HL-60/S4 treated with phorbol 12-myristate 13-acetate at 8.2 ng/mL for 4 days and 3 days (cell line): Measurements from ENCODE around the gene AP1G2.
"Not testable (repeated sequence)": the region's sequence is repeated elsewhere in the genome, so short reads cannot be mapped to it uniquely, and the experiment has no call there.

Experiments used
- in situ Hi-C: fragments of 300-500 bp; cut with MboI; formaldehyde crosslinking; loops from 2 replicates; pipeline ENCODE4 v1.15.0; 2022; ENCODE audit warnings: low sequenced_read_pairs

The AP1G2 gene

DNA sequence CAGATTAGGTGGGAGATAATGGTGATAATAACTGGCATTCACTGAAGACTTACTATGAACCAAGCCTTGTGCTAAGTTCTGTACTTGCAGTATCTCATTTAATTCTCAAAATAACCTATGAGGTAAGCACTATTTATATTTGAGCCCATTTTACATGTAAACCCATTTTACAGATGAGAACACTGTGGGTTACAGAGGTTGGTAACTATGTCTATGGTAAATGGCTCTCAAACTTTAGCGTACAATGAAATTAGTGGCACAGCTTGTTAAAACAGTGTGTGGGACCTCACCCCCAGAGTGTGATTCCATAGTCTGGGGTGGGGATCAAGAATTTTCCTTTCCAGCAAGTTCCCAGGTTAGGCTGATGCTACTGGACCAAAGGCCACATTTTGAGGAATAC lies 33.2 kb upstream of the AP1G2 start:
- in situ Hi-C loops = no loop called here

DNA sequence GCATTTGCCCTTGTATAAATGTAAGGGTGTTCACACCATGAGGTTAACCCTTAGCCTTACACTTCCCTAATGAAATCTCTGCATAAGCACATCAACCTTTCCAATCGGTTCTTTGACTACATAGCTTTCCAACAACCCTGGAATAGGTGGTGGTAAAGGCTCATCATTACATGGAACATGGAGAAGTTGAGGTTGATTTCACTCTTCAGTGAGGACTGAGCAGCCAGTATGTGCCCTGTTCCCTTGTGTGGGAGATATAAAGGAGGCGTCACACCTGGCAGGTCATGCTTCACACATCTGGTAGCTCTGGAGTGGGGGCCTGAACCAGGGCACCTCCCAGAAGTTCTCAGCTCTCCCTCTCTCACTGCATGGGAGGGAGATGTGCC lies 32.7 kb upstream of the AP1G2 start:
- in situ Hi-C loops = no loop called here

DNA sequence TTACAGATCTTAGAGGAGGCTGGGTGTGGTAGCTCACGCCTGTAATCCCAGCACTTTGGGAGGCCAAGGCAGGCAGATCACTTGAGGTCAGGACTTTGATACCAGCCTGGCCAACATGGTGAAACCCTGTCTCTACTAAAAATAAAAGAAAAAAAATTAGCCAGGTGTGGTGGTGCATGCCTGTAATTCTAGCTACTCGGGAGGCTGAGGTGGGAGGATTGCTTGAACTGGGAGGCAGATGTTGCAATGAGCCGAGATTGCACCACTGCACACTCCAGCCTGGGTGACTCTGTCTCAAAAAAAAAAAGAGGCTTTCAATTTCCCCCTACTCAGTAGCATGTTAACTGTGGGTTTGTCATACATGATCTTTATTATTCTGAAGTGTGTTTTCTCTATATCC lies 26.6 kb upstream of the AP1G2 start:
- in situ Hi-C loops = not testable (repeated sequence)

DNA sequence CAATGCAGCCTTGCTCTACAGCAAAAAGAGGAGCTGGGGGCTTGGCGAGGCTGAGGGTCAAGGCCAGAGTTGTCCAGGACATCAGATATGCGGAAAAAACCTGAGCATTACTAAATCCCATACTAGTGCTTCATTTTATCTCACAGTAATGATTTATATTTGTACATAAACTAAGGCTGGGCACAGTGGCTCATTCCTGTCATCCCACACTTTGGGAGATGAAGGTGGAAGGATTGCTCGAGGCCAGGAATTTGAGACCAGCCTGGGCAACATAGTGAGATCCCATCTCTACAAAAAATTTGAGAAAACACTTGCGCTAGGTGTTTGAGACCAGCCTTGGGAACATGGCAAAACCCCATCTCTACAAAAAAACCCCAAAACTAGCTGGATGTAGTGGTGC lies 22.6 kb upstream of the AP1G2 start:
- in situ Hi-C loops = no loop called here

DNA sequence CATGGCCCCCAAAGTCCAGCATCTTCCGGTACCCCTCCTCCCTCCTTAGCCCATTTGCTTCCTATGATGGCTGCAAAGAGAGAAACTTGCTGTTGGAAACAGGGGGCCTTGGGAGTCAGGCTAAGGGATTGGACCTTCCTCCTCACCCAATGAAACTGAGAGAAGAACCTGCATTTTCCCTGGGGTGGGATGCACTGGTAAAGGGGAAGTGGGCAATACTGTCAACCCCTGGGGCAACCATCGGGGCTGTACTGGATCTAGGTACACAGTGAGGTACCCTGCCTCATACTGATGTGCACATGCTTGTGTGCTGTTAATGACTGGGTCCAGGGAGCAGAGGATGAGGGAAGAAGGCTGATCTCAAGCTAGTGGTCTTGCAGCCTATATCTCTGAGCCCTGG lies 22.0 kb upstream of the AP1G2 start:
- in situ Hi-C loops = no loop called here

DNA sequence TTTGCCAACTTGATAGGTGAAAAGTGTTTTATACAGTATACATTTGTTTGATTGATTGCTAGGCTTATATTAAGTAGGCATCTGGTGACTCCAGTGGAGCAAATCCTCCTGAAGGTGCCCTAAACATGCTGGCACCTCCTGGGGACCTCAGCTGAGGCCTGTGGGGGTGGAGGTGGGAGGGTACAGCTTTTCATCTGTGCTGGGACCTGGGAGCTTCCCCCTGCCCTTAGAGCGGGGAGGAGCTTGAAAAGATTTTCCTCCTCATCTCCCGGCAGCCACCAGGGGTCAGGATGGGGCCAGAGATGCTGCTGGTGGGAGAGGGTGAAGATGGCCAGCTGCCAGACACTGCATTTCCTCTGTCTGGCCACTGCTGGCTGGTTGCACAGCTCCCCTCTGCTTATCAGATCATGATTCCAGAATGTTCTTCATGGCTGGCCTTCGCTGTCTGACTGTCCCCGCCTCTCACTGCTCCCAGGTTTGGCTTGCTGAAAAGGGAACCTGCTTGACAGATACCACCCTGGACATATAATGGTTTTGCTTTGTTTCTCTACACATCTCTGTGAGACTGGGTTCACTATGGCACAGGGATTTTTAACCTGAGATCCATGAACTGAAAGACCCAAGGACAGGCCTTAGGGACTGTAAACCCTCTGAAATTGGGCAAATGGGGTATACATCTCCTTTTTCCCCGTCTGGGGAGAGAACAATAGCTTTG lies 21.4 kb upstream of the AP1G2 start:
- in situ Hi-C loops = no loop called here

DNA sequence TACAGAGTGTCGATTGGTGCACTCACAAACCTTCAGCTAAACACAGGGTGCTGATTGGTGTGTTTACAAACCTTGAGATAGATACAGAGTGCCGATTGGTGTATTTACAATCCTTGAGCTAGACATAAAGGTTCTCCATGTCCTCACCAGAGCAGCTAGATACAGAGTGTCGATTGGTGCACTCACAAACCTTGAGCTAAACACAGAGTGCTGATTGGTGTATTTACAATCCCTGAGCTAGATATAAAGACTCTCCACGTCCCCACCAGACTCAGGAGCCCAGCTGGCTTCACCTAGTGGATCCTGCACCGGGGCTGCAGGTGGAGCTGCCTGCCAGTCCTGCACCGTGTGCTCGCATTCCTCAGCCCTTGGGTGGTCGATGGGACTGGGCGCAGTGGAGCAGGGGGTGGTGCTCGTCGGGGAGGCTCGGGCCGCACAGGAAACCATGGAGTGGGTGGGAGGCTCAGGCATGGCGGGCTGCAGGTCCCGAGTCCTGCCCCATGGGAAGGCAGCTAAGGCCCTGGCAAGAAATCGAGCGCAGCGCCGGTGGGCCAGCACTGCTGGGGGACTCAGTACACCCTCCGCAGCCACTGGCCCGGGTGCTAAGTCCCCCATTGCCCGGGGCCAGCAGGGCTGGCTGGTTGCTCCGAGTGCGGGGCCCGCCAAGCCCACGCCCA lies 17.1 kb upstream of the AP1G2 start:
- in situ Hi-C loops = not testable (repeated sequence)

DNA sequence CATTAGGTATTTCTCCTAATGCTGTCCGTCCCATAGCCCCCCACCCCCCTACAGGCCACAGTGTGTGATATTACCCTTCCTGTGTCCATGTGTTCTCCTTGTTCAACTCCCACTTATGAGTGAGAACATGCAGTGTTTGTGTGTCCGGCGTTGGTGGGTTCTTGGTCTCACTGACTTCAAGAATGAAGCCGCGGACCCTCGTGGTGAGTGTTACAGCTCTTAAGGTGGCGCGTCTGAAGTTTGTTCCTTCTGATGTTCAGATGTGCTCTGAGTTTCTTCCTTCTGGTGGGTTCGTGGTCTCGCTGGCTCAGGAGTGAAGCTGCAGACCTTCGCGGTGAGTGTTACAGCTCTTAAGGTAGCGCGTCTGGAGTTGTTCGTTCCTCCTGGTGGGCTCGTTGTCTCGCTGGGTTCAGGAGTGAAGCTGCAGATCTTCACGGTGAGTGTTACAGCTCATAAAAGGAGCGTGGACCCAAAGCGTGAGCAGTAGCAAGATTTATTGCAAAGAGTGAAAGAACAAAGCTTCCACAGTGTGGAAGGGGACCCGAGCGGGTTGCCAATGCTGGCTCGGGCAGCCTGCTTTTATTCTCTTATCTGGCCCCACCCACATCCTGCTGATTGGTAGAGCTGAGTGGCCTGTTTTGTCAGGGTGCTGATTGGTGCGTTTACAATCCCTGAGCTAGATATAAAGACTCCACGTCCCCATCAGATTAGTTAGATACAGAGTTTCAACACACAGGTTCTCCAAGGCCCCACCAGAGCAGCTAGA lies 16.4 kb upstream of the AP1G2 start:
- in situ Hi-C loops = not testable (repeated sequence)

DNA sequence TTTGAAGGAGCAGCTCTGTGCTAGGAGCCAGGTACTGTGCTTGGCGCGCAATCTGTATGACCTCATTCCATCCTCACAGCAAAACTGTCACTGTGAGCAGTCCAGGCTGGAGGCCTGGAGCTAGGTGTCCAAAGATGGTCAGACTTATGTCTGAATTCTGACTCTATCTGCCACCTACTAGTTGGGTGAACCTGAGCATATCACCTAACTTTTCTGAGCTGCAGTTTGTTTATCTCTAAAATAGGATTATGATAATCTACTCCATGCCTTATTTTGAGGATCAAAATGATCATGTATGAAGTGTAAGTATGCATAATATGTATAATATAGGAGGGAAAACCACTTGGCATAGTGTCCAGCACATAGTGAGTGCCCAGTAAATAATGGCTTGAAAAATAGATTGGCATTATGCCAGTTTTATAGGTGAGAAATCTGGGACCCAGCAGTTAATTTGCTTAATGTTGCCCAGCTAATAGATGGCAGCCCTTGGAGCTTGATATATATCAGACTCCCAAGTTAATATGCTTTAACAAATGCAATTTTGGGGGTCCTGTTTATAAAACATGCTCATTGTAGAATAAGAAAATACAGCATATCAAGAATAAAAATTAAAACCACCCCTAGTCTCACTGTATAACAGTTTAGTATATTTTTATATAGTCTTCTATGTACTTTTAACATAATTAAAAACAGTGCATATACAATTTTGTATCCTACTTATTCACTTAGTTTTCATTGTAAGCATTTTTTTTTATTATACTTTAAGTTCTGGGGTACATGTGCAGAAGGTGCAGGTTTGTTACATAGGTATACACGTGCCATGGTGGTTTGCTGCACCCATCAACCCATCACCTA lies 15.5 kb upstream of the AP1G2 start:
- in situ Hi-C loops = no loop called here

DNA sequence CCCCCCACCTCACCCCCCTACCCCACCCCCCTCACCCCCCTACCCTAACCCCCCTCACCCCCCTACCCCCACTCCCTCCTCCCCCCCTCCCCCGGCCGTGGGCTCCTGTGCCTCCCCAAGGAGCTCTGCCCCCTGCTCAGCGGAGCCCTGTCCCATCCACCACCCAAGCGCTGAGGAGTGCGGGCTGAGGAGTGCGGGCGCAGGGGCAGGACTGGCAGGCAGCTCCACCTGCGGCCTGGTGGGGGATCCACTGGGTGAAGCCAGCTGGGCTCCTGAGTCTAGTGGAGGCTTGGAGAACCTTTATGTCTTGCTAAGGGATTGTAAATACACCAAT lies 13.3 kb upstream of the AP1G2 start:
- in situ Hi-C loops = no loop called here

DNA sequence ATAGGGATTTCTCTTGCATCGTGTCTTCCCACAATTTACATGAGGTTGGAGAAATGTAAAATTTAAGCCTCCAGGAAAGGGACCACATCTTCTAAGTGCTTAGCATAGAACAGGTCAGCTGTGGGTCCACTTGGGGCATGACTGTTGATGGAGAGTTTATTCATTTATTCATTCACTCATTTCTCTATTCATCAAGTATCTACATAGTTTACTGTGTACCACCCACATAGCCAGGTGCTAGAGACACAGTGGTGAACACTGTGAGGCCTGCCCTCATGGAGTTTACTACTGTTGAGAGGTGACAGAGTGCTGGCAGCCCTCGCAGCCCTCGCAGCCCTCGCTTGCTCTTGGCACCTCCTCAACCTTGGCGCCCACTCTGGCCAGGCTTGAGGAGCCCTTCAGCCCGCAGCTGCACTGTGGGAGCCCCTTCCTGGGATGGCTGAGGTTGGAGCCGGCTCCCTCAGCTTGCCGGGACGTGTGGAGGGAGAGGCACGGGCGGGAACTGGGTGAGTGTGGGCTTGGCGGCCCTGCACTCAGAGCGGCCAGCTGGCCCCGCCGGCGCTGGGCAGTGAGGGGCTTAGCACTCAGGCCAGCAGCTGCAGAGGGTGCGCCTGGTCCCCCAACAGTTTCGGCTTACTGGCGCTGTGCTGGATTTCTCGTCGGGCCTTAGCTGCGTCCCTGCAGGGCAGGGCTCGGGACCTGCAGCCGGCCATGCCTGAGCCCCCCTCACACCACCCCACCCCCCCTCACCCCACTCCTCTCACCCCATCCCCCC lies 12.7 kb upstream of the AP1G2 start:
- in situ Hi-C loops = no loop called here

DNA sequence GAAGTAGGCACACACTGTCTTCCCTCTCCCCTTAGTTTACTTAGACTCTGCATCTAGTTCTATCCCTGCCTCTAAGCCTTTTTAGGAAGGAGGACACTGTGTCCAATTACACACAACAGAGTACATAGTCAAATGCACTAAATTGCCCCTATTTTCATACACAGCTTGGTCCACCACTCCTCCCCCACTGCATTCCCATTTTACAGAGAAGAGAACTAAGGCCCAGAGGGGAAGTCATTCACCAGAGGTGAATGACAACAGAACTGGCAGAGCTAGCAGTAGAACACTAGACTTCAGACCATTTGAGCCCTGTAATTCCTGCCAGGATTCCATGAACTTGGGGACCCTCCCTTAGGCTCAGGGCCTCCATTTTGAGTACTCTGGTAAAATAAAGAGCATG lies 12.1 kb upstream of the AP1G2 start:
- in situ Hi-C loops = no loop called here

DNA sequence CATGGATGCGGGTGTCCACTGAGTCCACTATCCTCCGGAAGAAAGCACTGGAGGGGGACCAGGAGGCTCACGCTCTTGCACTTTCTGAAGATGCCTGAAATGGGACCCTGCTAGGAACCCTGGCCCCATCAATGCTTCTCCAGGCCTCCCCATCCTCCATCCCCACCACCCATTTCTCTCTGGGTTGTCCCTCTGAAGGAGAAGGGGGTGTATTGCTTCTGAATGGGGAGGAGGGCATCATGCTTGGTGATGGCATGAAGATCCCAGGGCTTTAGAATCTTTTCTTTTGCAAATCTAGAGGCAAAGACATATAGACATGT lies 11.7 kb upstream of the AP1G2 start:
- in situ Hi-C loops = no loop called here

DNA sequence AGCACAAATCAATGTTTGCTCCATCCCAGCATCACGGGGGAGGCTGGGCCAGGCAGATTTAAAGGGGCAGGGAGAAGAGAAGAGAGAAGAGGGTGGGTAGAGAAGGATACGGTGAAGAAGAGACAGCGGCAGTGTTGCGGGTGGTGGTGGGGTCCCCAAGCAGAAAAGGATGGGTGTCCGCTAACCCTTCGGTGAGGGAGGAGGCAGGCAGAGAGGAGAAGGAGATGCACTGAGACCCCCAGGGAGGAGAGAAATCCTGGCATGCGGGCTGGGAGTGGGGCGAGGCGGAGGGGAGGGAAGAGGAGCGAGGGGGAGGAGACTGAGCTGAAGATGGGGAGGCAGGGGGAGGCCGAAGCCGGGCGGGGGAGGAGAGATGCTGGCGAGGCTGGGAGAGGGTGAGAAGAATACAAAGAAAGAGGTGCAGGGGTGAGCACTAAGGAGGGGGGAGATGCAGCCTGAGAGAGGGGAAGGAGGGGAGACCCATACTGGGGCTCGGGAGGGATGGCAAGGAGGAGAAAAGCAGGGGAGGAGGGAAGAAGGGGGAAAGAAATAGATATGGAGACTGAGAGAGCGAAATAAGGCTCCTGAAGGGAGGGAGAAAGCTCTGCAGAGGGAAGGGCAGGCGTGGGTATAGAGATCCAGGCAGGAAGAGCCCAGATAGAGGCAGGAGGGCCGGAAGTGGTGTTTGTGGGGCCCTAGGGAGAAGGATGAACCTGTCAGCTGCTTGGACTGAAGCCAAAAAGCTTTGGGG lies 11.1 kb upstream of the AP1G2 start, which contains the start of gene JPH4:
Gene JPH4, minus strand, starts transcription at position 231 of the 751 bp plus-strand sequence. CDS start 1,337 bp downstream, outside the sequence.
- in situ Hi-C loops = no loop called here

DNA sequence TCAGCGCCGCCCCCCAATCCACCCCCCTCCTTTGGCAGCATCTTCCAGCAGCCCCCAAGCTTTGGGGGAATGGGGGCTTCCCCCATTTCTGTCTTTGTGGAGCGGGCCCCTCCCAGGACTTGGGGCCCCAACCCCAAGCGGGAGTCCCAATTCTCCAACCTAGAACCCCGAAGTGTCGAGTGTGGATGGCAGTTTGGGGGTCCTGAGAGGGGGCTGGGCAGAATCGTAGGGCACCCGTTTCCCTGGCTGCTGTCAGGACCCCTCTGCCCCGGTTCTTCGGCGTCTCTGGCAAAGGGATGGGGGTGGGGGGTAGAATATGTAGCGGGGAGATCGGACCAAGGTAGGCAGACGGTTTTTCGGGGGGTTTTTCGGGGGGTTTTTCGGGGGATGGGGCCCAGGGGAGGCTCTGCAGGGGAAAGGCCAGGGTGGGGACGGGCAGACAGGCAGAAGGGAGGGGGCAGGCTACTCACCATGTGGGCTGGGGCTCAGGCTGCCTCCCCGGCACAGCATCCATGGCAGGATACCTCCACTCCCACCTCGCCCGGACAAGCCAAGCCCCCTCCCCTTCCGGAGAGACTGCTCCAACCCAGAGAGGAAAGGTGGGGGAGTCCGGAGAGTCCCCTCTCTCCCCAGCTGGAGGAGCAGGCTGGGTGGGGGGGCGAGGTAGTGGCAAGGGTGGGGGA lies 10.3 kb upstream of the AP1G2 start:
- in situ Hi-C loops = no loop called here

DNA sequence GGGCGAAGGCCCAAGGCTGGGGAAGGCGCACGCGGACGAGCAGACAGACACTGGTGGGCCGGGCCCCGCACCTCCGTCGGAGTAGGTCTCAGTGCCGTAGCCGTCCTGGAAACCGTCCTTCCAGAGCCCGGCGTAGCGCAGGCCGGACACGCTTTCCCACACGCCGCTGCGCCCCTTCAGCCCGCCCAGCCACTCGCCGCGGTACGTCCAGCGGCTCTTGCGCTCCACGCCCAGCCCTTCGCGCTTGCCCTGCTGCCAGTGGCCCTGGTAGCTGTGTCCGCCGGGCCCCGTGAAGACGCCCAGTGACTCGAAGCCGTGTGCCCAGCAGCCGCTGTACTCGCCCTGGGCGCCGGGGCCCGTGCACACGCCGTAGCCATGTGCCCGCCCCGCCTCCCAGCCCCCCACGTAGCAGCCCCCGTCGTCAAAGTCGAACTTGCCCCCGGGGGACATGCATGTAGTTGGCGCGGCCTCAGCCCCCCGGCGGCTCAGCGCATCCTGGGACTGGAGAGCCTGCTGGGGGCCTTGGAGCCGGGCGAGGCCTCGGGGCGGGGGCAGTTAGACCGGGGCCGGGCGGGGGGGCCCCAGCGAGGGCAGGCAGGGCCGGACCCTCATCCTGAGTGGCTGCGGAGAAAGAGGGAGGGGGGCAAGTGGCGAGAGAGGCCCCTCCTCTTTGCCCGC lies 9.6 kb upstream of the AP1G2 start:
- in situ Hi-C loops = no loop called here

DNA sequence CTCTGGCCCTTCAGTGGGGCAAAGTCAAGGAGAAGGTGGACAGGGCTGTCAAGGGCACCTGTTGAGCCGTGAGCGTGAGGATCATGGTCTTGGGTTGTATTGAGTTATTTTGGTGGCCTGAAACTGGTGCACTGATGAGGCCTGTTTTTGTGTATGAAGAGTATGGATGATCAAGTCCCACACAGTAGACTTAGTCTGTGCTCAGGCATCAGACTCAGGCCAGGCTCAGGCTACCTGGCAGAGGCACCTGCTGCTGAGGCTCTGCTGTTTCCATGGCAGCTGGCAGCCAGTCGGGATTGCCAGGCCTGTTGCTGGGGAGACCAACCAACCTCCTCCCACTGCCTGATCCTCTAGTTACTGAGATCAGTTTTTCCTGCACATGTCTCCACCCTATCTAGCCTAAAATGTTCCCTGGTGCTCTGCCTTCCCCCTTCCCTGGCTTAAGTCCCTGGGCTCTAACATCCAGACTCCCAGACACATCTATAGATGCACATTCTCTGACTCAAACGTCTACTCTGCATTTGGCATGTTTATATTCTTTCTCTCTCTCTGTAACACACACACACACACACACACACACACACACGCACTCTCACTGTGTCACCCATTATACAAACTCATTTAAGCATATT lies 5.9 kb upstream of the AP1G2 start:
- in situ Hi-C loops = no loop called here

DNA sequence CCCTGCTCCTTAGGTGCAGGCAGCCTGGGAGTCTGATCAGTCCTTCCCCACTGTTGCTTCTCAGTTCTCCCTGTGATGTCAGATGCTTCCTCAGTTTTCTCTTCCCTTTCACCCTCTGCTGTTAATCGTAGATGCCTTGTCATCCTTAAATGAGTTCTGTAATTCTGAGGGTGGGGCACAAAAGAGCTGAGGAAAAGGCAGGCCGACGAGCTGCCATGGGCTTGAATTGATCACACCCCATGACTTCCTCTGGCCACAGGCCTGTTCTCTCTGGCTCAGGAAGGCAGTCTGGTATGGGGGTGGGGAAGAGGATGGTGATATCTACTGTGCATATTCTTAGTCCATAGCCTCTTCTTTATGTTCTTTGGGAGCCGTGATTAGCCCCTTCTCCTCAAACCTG lies 5.2 kb upstream of the AP1G2 start:
- in situ Hi-C loops = no loop called here
